CD14-positive monocyte (primary cell): ENCODE measurements around the gene RSRC1. TPM values are rescaled to one million over a fixed set of nuclear protein-coding genes. Genes with fewer than 3 reads are reported as not detected.

Experiments
- DNase-seq, 3 donors: peaks; one replicate each; pipeline ENCODE4 v3.0.0-alpha.2; 2011 to 2022
- H2AFZ ChIP-seq: 2 replicates; pipeline ENCODE4 v1.6.0; 2012; ENCODE audit warnings: mild to moderate bottlenecking, low read depth, low read length, inconsistent platforms; ENCODE audit not compliant: insufficient read depth, poor library complexity, severe bottlenecking
- H3K27ac ChIP-seq, 2 donors: 1 replicate in 1 of 2; 2 replicates in 1 of 2; pipeline ENCODE4 v1.5.1; 2012 to 2013; ENCODE audit warnings: low read length in 2 of 2, control low read depth in 1 of 2, inconsistent platforms in 1 of 2, low read depth in 1 of 2, mild to moderate bottlenecking in 1 of 2
- H3K27me3 ChIP-seq, 2 donors: one replicate each; pipeline versions ENCODE4 v1.6.0 to v1.6.1; 2011 to 2013; ENCODE audit warnings: low read length in 2 of 2; ENCODE audit not compliant: control insufficient read depth in 2 of 2, insufficient read depth in 2 of 2
- H3K36me3 ChIP-seq, 2 donors: replicated peaks in 1 of 2; 1 replicate in 1 of 2; 2 replicates in 1 of 2; pipeline versions ENCODE4 v1.5.1 to v1.6.1; 2012 to 2013; ENCODE audit warnings: low read length in 2 of 2, control low read depth in 1 of 2, inconsistent platforms in 1 of 2, mild to moderate bottlenecking in 1 of 2; ENCODE audit not compliant: insufficient read depth in 2 of 2, control insufficient read depth in 1 of 2
- H3K4me1 ChIP-seq, 2 donors: 1 replicate in 1 of 2; 2 replicates in 1 of 2; pipeline versions ENCODE4 v1.5.1 to v1.6.1; 2012 to 2013; ENCODE audit warnings: low read length in 2 of 2, control low read depth in 1 of 2, inconsistent platforms in 1 of 2, mild to moderate bottlenecking in 1 of 2, moderate library complexity in 1 of 2; ENCODE audit not compliant: insufficient read depth in 2 of 2, control insufficient read depth in 1 of 2
- H3K4me2 ChIP-seq: replicated peaks from 2 replicates; pipeline ENCODE3; 2012; ENCODE audit warnings: low read length, moderate library complexity, mild to moderate bottlenecking; ENCODE audit not compliant: poor library complexity, severe bottlenecking; ENCODE audit errors: extremely low read depth
- H3K4me3 ChIP-seq, 3 experiments: fragments of 200-600 bp in 1 of 3; sonication (generic) in 1 of 3; replicated peaks in 1 of 3; 1 replicate in 2 of 3; 2 replicates in 1 of 3; pipeline ENCODE4 v1.5.1; 2011 to 2013; ENCODE audit warnings: low read length in 3 of 3, mild to moderate bottlenecking in 3 of 3, control low read depth in 2 of 3, low read depth in 2 of 3, inconsistent platforms in 1 of 3, moderate library complexity in 1 of 3
- H3K79me2 ChIP-seq: 2 replicates; pipeline ENCODE4 v1.6.0; 2012; ENCODE audit warnings: mild to moderate bottlenecking, control low read depth, inconsistent platforms, low read length, moderate library complexity; ENCODE audit not compliant: insufficient read depth
- H3K9ac ChIP-seq: 2 replicates; pipeline ENCODE4 v1.6.0; 2017; ENCODE audit warnings: low read length, mild to moderate bottlenecking; ENCODE audit not compliant: insufficient read depth, poor library complexity, severe bottlenecking
- H3K9me3 ChIP-seq, 2 donors: replicated peaks in 1 of 2; 1 replicate in 1 of 2; 2 replicates in 1 of 2; pipeline versions ENCODE4 v1.5.1 to v1.6.1; 2012 to 2013; ENCODE audit warnings: low read length in 2 of 2, control low read depth in 1 of 2; ENCODE audit not compliant: control insufficient read depth in 1 of 2, insufficient read depth in 1 of 2
- H4K20me1 ChIP-seq: 2 replicates; pipeline ENCODE4 v1.6.0; 2012; ENCODE audit warnings: mild to moderate bottlenecking, low read length, control low read depth, moderate library complexity; ENCODE audit not compliant: insufficient read depth
- H3K27ac Mint-ChIP-seq, 7 donors: one replicate each; pipeline ENCODE4 v1.8.0; 2020; ENCODE audit warnings: mild to moderate bottlenecking in 7 of 7, mixed read lengths in 7 of 7, moderate library complexity in 6 of 7, inconsistent platforms in 2 of 7
- H3K27me3 Mint-ChIP-seq, 3 donors: one replicate each; pipeline ENCODE4 v1.8.0; 2021 to 2022; ENCODE audit warnings: low read depth in 3 of 3, mild to moderate bottlenecking in 3 of 3, mixed read lengths in 3 of 3, moderate library complexity in 3 of 3, inconsistent platforms in 1 of 3
- H3K36me3 Mint-ChIP-seq, 2 donors: one replicate each; pipeline ENCODE4 v1.8.0; 2020; ENCODE audit warnings: mixed read lengths in 2 of 2, inconsistent platforms in 1 of 2, mild to moderate bottlenecking in 1 of 2
- H3K4me1 Mint-ChIP-seq: one replicate; pipeline ENCODE4 v1.8.0; 2020; ENCODE audit warnings: mild to moderate bottlenecking, mixed read lengths
- H3K4me3 Mint-ChIP-seq, 2 donors: one replicate each; pipeline ENCODE4 v1.8.0; 2020; ENCODE audit warnings: mild to moderate bottlenecking in 2 of 2, mixed read lengths in 2 of 2, moderate library complexity in 1 of 2
- H3K9me3 Mint-ChIP-seq, 7 donors: one replicate each; pipeline ENCODE4 v1.8.0; 2020 to 2022; ENCODE audit warnings: mixed read lengths in 7 of 7, mild to moderate bottlenecking in 6 of 7, moderate library complexity in 6 of 7, inconsistent platforms in 2 of 7
- WGBS: methylation state at CpG from one replicate; pipeline ENCODE4 v1.1.5; 2013; ENCODE audit warnings: missing lambda C conversion rate; ENCODE audit not compliant: insufficient coverage; 5-methylcytosine and 5-hydroxymethylcytosine counted together
- intact Hi-C, 2 donors: fragments of 100-400 bp; cut with micrococcal nuclease; formaldehyde crosslinking; loops; one replicate each; pipeline versions ENCODE4 v1.15.0 to v1.15.1; 2023
- polyA plus RNA-seq, 3 donors: library from polyadenylated mRNA; depleted of rRNA in 1 of 3; unstranded in 2 of 3; stranded (reverse) in 1 of 3; fragments of 300-500 nt in 2 of 3; fragments of >200 nt in 1 of 3; fragmentation: Illumina TruSeq in 2 of 3; gene quantifications; 1 replicate in 2 of 3; 2 replicates in 1 of 3; pipeline ENCODE4 v1.2.3, GENCODE V29; 2012 to 2021
- TF ChIP-seq, protein P1 (sequence below): fragments of 200-600 bp; IDR thresholded peaks from one replicate; pipeline ENCODE4 v1.8.0; 2022; ENCODE audit warnings: antibody characterized with exemption, mild to moderate bottlenecking

Gene RSRC1
- polyA plus RNA-seq, 3 donors, result 6.6 to 31.7 (median 15.1) TPM

DNA sequence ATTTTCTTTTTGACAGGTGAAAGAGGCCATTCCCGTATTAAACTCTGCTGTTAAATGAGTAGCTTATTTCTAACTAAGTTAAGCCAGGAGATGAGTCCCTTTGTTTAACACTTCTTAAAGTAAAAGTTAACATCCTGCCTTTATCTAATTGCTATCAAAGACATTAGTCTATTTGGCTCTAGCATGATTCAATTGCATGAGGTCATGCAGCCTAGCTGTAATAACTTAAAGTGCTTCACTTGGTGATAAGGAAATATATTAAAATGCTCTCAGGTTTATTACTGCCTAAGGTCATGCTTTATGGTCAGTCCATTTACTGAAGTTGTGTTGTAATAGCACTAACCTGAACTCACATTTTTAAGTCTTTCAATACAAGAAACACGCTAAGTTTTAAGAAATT lies 378.8 kb downstream of the RSRC1 start:
- Histone ChIP-seq H3K27me3 (no peaks in the 10 kb centered on the region), H2AFZ (no peak overlapping the region), H3K36me3 (no peaks in the 10 kb centered on the region), H3K9ac (no peak overlapping the region), H3K4me1 (no peaks in the 10 kb centered on the region), H3K27ac (no peak overlapping the region), H3K4me2 (no peak overlapping the region), H3K9me3 (no peaks in the 10 kb centered on the region), H3K4me3 (no peak overlapping the region), H3K79me2 (no peaks in the 10 kb centered on the region), H4K20me1 (no peaks in the 10 kb centered on the region)
- intact Hi-C loops, result no loop called here
- H3K27ac Mint-ChIP-seq, result no peak overlapping the region
- no CpG with 5 or more reads among the region's 2 CpGs for WGBS
- H3K36me3 Mint-ChIP-seq, result no peaks in the 10 kb centered on the region
- H3K4me1 Mint-ChIP-seq, result peaks cover 10% of the 10 kb centered on the region
- no peaks in the 10 kb centered on the region for H3K27me3 Mint-ChIP-seq
- TF ChIP-seq, protein P1, sequence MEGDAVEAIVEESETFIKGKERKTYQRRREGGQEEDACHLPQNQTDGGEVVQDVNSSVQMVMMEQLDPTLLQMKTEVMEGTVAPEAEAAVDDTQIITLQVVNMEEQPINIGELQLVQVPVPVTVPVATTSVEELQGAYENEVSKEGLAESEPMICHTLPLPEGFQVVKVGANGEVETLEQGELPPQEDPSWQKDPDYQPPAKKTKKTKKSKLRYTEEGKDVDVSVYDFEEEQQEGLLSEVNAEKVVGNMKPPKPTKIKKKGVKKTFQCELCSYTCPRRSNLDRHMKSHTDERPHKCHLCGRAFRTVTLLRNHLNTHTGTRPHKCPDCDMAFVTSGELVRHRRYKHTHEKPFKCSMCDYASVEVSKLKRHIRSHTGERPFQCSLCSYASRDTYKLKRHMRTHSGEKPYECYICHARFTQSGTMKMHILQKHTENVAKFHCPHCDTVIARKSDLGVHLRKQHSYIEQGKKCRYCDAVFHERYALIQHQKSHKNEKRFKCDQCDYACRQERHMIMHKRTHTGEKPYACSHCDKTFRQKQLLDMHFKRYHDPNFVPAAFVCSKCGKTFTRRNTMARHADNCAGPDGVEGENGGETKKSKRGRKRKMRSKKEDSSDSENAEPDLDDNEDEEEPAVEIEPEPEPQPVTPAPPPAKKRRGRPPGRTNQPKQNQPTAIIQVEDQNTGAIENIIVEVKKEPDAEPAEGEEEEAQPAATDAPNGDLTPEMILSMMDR, result no peak
- peaks cover 0 to 6% (median 0%) of the 10 kb centered on the region in 7 donors for H3K9me3 Mint-ChIP-seq
- DNase-seq, result no peak
- no peak overlapping the region for H3K4me3 Mint-ChIP-seq

DNA sequence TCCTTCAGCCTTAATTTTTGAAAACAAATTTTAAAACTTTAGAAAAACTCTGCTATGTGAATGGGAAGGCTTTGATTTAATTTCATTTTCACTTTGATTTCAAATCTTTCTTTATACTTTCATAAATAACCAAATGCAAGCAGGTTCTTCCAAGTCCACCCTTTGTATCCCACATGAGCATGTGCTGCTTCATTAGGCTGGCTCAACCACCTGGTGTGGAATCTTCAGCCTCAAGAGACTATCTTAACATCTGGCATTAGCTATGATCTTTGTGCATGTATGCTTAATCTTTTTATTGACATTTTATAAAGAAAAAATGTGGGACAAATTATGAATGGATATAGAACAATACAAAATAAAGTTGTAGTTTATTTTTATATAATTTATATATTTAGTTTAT lies 379.3 kb downstream of the RSRC1 start:
- H3K9me3 Mint-ChIP-seq, result peaks cover 0 to 6% (median 0%) of the 10 kb centered on the region in 7 donors
- TF ChIP-seq, protein P1, result no peak
- Histone ChIP-seq H3K27me3 (no peaks in the 10 kb centered on the region), H3K79me2 (no peaks in the 10 kb centered on the region), H3K4me3 (no peak overlapping the region), H3K27ac (no peak overlapping the region), H3K4me1 (no peaks in the 10 kb centered on the region), H3K9ac (no peak overlapping the region), H2AFZ (no peak overlapping the region), H3K9me3 (no peaks in the 10 kb centered on the region), H3K36me3 (no peaks in the 10 kb centered on the region), H3K4me2 (no peak overlapping the region), H4K20me1 (no peaks in the 10 kb centered on the region)
- H3K4me1 Mint-ChIP-seq, result peaks cover 10% of the 10 kb centered on the region
- no peak overlapping the region for H3K27ac Mint-ChIP-seq
- H3K4me3 Mint-ChIP-seq, result no peak overlapping the region
- no peak for DNase-seq
- H3K27me3 Mint-ChIP-seq, result no peaks in the 10 kb centered on the region
- intact Hi-C loops, result no loop called here
- H3K36me3 Mint-ChIP-seq, result no peaks in the 10 kb centered on the region
